Retinal pigment epithelial cell (primary cell): ENCODE results near the gene AGBL1.
"Not testable (repeated sequence)": the region's sequence is repeated elsewhere in the genome, so short reads cannot be mapped to it uniquely, and the experiment has no call there.

ENCODE experiments used
- DNase-seq: peaks from one replicate; pipeline ENCODE4 v3.0.0-alpha.2; 2010; ENCODE audit warnings: low read depth
- H3K4me3 ChIP-seq: 2 replicates; pipeline ENCODE4 v1.5.1; 2011; ENCODE audit warnings: mild to moderate bottlenecking, low read length, control low read depth, moderate library complexity
- CTCF ChIP-seq: conservative IDR thresholded peaks from 2 replicates; pipeline ENCODE4 v1.5.1; 2011; ENCODE audit warnings: low read depth, low read length, control low read depth, inconsistent platforms

Gene AGBL1

DNA sequence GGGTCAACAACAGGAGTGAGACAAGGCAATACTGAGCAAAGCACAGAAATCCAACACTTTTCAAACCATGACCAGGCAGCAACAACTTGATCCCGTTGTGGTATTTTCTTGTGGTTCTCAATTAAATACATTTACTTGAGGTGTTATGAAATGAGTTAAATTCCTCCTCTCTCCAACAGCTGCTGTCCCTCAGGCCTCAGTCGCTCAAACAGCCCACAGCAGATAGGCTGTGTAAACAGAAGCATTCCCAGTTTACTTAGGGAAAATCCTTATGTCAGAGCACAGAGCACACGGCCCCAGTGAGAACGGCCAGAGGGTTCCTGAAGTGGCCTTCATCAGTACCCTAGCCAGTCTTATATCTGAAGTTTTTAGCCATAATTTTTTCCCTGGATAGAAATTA is 359.9 kb downstream of the AGBL1 start:
- no peak overlapping the region for H3K4me3 ChIP-seq
- DNase-seq, result no peak
- no peak for TF ChIP-seq CTCF

- TF ChIP-seq CTCF, result no peak
- no peak for DNase-seq
- H3K4me3 ChIP-seq, result no peak overlapping the region
Measured at GRCh38 chr15:86444527-86444926, 364.9 kb downstream of the AGBL1 start.

DNA sequence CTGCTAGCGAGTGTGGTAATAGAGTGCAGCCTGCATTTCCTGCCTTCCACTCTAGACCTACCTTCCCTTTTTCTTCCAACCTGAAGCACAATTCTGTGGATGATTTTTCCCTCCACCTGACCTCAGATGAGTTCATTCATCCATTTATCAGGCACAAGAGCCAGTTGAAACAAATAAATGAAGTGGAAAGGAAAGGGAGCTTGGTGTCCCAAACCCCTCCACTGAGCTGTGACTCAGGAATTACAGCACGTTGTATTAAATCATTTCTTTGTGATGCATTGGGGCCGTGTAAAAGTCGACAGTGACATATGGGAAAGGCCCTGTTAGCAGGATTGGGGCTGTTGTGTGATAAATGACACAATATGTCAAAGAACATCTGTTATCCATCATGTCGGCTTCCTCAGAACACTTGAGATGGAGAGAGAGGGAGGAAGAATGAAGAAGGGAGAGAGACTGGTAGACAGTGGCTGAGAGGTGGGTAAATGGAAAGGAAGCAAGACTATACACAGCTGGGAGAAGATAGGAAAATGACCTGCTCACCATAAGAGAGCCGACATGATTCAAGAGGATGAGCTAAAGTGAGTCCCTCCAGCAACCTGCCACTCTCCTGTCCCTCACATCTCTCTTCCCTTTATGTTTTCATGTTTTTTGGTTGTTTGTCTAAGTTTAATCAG is 366.0 kb downstream of the AGBL1 start:
- TF ChIP-seq CTCF, result no peak
- no peak for DNase-seq
- no peak overlapping the region for H3K4me3 ChIP-seq

DNA sequence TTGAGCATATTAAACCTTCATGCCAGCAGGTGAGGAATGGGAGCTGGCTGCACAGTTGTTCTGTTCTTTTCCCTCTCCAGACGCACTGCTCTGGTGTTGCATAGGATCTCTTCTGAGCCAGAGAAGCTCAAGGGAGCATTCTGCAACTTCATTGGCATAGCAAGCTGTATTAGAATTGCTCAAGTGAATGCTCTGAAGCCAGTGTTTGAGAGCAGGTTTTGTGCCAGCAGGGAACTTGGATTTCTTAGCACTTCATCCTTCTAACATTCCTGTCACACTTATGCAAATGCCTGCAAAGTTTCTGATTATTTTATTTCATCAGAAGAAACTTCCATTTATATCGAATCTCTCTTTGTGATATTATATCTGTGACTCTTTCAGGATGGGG is 366.6 kb downstream of the AGBL1 start:
- H3K4me3 ChIP-seq, result no peak overlapping the region
- no peak for TF ChIP-seq CTCF

DNA sequence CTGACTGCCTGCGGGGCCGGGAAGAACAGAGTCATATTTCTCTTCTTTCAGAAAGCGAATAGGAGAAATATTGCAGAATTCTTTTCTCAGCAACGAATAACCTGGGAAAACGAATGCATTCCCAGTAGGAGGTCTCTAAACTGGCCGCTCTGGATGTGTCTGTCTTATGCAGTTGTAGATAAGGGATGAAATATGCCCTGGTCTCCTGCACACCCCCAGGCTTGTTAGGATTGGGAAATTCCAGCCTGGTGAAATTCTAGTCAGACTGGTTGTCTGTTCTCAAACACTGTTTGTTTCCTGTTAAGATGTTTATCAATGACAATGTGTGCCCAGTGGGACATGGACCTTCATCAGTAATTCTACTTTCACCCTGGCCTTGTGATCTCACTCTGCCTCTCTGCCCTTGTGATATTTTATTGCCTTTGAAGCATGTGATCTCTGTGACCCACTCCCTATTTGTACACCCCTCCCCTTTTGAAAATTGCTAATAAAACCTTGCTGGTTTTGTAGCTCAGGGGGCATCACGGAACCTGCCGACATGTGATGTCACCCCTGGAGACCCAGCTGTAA is 385.9 kb downstream of the AGBL1 start:
- not testable (repeated sequence) for H3K4me3 ChIP-seq, DNase-seq

More for the DNA sequence above, 366.6 kb downstream of the AGBL1 start:
- DNase-seq, result no peak

GRCh38 chr15:86481720-86482119 is 402.0 kb downstream of the AGBL1 start:
- DNase-seq, result no peak
- no peak for TF ChIP-seq CTCF

GRCh38 chr15:86483936-86484335 is 404.3 kb downstream of the AGBL1 start:
- DNase-seq, result no peak
- no peak for TF ChIP-seq CTCF

More at GRCh38 chr15:86481720-86482119, 402.0 kb downstream of the AGBL1 start:
- H3K4me3 ChIP-seq, result no peak overlapping the region

More at GRCh38 chr15:86483936-86484335, 404.3 kb downstream of the AGBL1 start:
- H3K4me3 ChIP-seq, result no peak overlapping the region
